A673 (cell line): ENCODE measurements around the gene RGS7.

ENCODE experiments used
- EZH2 ChIP-seq: fragments of 200-600 bp; sonication (generic); IDR thresholded peaks from 2 replicates; pipeline ENCODE4 v1.6.1; 2017; ENCODE audit warnings: borderline replicate concordance, low read depth, mild to moderate bottlenecking, mixed read lengths, antibody characterized with exemption, low read length; ENCODE audit not compliant: poor library complexity, severe bottlenecking
- TF ChIP-seq, protein P1 (sequence below): fragments of 300-800, 200-600 bp; sonication (generic); conservative IDR thresholded peaks from 2 replicates; pipeline ENCODE4 v1.5.1; 2017; ENCODE audit warnings: low read depth, mild to moderate bottlenecking, antibody characterized with exemption, low read length, moderate library complexity, mixed read lengths

DNA sequence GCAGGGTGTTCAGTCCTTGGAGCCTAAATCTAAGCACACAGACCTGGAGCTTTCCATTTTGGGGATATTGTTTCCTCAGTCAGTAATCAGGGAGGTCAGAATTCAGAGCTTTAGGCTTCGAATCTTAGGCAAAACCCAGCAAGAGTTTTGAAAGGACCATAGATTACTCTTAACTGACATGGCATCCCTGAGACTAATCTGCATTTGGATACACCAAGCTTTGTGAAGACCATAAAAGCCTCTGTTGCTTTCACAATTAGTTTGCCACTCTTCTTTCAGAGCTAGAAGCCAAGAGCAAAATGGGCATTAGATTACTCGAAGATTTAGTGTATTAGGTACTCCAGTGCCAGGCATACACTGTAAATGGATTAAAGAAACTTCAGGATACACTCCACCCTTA is 613.3 kb downstream of the RGS7 start:
- TF ChIP-seq, protein P1, sequence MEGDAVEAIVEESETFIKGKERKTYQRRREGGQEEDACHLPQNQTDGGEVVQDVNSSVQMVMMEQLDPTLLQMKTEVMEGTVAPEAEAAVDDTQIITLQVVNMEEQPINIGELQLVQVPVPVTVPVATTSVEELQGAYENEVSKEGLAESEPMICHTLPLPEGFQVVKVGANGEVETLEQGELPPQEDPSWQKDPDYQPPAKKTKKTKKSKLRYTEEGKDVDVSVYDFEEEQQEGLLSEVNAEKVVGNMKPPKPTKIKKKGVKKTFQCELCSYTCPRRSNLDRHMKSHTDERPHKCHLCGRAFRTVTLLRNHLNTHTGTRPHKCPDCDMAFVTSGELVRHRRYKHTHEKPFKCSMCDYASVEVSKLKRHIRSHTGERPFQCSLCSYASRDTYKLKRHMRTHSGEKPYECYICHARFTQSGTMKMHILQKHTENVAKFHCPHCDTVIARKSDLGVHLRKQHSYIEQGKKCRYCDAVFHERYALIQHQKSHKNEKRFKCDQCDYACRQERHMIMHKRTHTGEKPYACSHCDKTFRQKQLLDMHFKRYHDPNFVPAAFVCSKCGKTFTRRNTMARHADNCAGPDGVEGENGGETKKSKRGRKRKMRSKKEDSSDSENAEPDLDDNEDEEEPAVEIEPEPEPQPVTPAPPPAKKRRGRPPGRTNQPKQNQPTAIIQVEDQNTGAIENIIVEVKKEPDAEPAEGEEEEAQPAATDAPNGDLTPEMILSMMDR: no peak
- TF ChIP-seq EZH2: no peak
